Measurements from ENCODE around the gene GCNA.
A peak's percentile ranks its signal among the peaks of the same experiment; 100 is the strongest.
"Not testable (repeated sequence)": the region's sequence is repeated elsewhere in the genome, so short reads cannot be mapped to it uniquely, and the experiment has no call there.

GCNA gene

DNA sequence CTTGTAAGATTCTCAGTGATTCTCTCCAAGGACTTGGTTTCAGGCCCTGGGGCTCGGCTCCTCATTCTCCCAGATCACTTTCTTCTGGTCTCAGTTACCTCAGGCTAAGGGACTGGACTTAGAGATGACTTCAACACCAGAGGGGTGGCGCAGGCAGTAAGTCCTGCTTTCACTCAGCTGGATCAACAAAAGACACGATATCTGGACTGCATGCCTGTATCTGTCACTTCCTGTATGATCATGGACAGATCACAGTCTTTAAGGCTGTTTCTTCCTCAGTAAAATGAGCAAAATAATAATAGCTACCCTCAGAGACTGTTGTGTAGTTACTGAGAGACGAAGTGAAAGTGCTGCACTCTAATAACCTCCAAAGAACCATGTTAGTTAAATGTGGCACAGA, 59.6 kb downstream of the GCNA start:
- peaks cover 3% of the 10 kb centered on the region for H3K36me3 Mint-ChIP-seq (ENCODE audit: low read depth)
- no peaks in the 10 kb centered on the region for H3K27me3 Mint-ChIP-seq (ENCODE audit: low read depth)
- no peak overlapping the region for H3K27ac Mint-ChIP-seq
- peaks cover 11% of the 10 kb centered on the region for H3K9me3 Mint-ChIP-seq
- peaks cover 10% of the 10 kb centered on the region for H3K4me1 Mint-ChIP-seq
- TF ChIP-seq CTCF (IDR thresholded peaks at IDR 0.05; ENCODE audit: unreplicated experiment in 3 of 3) = no peak
- H3K4me3 Mint-ChIP-seq = no peak overlapping the region

DNA sequence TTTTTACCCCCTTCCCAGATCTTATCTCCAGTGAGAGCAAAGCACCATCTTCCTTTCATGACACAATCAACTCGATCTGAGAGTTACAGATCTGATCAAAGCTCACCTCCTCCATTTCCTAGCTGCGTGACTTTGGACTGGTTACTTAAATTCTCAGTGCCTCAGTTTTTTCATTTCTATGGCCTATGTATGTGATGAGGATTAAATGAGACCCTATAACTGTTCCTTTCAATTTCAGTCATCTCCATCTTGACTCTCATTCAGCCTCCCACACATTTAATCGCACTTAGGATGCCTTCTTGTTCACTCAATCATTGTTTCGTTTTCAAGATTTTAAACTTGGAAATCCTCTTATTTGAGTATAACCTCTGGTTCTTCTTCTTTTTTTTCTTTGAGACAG, 60.2 kb downstream of the GCNA start:
- Mint-ChIP-seq H3K4me3 (no peak overlapping the region), H3K4me1 (peaks cover 5% of the 10 kb centered on the region), H3K27ac (no peak overlapping the region), H3K9me3 (peaks cover 12% of the 10 kb centered on the region), H3K27me3 (ENCODE audit: low read depth) (no peaks in the 10 kb centered on the region), H3K36me3 (ENCODE audit: low read depth) (peaks cover 3% of the 10 kb centered on the region)
- TF ChIP-seq CTCF (IDR thresholded peaks at IDR 0.05; ENCODE audit: unreplicated experiment in 3 of 3) = no peak

DNA sequence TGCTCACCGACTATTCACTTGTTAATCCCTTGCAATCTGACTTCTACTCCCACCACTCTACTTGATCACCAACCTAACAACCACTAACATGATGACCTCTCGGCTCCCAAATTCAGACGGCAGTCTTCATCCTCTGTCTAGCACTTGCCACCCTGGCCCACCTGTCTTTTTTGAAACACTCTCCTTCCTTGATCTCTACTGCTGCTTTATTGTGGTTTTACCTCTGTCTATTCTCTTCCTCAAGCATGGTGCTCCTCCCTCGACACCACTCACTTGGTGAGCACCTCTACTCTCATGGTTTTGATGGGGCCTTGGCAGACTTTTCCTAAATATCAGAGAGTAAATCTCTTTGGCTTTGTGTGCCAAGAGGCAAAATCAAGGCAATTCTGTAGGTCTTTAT, 61.8 kb downstream of the GCNA start:
- Mint-ChIP-seq H3K4me3 (no peak overlapping the region), H3K27me3 (ENCODE audit: low read depth) (no peaks in the 10 kb centered on the region), H3K36me3 (ENCODE audit: low read depth) (peaks cover 3% of the 10 kb centered on the region), H3K9me3 (peaks cover 22% of the 10 kb centered on the region), H3K27ac (no peak overlapping the region), H3K4me1 (no peaks in the 10 kb centered on the region)
- TF ChIP-seq CTCF (IDR thresholded peaks at IDR 0.05; ENCODE audit: unreplicated experiment in 3 of 3) = no peak

GRCh38 chrX:71644406-71644805, 66.2 kb downstream of the GCNA start:
- not testable (repeated sequence) for H3K4me1 Mint-ChIP-seq; H3K36me3 Mint-ChIP-seq (ENCODE audit: low read depth); H3K4me3 Mint-ChIP-seq; H3K27ac Mint-ChIP-seq; H3K27me3 Mint-ChIP-seq (ENCODE audit: low read depth)
- peaks cover 31% of the 10 kb centered on the region for H3K9me3 Mint-ChIP-seq

- Mint-ChIP-seq H3K4me3 (no peak overlapping the region), H3K27ac (no peak overlapping the region), H3K9me3 (peaks cover 9% of the 10 kb centered on the region), H3K4me1 (no peaks in the 10 kb centered on the region), H3K36me3 (ENCODE audit: low read depth) (no peaks in the 10 kb centered on the region), H3K27me3 (ENCODE audit: low read depth) (peaks cover 8% of the 10 kb centered on the region)
- TF ChIP-seq CTCF (IDR thresholded peaks at IDR 0.05; ENCODE audit: unreplicated experiment in 3 of 3) = peak in 1 of 3 experiments; percentile 8
Observed at GRCh38 chrX:71650333-71650969, 72.2 kb downstream of the GCNA start.

DNA sequence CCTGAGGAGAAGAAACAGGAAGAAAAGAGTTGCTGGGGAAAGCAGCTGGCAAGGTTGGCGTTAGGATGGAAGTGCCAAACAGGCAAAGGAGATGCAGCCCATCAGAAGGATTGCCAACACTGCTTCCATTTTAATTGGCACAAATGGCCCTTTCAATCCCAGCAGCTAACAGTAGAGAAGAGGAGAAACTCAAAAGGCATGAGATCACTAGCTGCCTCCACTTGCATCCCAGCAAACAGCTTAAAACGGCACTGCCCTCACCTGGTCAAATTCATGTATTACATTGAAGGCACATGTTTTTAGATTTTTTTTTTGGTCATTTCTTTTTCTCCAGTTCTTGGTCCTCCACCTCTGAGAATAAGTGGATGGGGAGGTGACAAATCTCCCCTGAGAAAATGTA, 74.2 kb downstream of the GCNA start:
- Mint-ChIP-seq H3K9me3 (peaks cover 17% of the 10 kb centered on the region), H3K4me1 (no peaks in the 10 kb centered on the region), H3K4me3 (no peak overlapping the region), H3K36me3 (ENCODE audit: low read depth) (no peaks in the 10 kb centered on the region), H3K27me3 (ENCODE audit: low read depth) (peaks cover 8% of the 10 kb centered on the region), H3K27ac (no peak overlapping the region)
- peak; percentile 47 to 59 (median 58) for TF ChIP-seq CTCF (IDR thresholded peaks at IDR 0.05; ENCODE audit: unreplicated experiment in 3 of 3)

Measured in nephron (organoid).